A204.1 (cell line): ENCODE measurements around the gene SLC66A2.

Experiments
- FAIRE-seq: peaks from 2 replicates; lab custom pipeline; 2012; peaks lifted over from hg19 to GRCh38; lab: Jason Lieb, UNC

SLC66A2 gene

DNA sequence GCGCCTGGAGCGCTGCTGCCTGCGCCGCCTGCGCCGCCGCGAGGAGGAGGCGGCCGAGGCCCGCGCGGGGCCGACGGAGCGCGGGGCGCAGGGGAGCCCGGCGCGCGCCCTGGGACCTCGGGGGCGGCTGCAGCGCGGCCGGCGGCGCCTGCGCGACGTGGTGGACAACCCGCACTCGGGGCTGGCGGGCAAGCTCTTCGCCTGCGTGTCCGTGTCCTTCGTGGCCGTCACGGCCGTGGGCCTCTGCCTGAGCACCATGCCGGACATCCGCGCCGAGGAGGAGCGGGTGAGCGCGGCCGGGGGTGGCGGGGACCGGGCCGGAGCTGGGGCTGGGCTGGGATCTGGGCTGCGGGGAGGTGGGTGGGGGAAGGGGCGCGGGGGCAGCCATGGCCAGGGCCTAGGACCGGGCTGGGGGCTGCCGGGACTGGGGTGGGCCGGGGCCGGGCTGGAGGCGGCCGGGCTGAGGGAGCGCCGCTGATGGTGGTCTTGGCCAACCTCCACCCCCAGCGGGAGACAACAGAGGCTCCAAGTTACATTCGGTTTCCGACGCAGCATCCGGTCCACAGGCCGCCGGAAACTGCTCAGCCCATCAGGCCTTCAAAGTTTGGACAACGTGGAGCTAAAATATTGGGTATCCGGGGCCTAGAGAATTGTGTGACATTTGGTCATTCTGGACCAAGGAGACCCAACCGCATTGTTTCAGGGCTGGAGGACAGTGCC, 87.3 kb downstream of the SLC66A2 start:
- no peak for FAIRE-seq

GRCh38 chr18:79863161-79864005, 88.1 kb downstream of the SLC66A2 start:
- no peak for FAIRE-seq

DNA sequence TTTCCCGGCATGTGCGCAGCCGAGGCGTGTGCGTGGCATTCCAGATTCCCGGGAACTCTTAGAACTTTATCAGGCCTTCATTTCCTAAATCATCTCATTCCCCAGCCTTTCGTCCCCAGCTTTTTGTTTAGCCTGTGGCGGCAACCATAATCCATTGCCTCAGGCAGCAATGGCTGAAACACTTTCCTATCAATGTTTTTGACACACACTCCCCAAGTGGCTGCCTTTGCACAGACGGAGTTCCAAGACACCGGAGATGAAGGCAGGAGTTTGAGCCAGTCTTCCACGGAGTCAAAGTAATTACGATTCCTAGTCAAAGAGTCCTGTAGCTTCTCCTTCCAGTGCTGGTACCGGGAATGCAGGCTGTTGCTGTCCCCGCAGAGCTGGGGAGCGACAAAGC, 88.9 kb downstream of the SLC66A2 start:
- no peak for FAIRE-seq

GRCh38 chr18:79861687-79862086, 89.8 kb downstream of the SLC66A2 start:
- no peak for FAIRE-seq

DNA sequence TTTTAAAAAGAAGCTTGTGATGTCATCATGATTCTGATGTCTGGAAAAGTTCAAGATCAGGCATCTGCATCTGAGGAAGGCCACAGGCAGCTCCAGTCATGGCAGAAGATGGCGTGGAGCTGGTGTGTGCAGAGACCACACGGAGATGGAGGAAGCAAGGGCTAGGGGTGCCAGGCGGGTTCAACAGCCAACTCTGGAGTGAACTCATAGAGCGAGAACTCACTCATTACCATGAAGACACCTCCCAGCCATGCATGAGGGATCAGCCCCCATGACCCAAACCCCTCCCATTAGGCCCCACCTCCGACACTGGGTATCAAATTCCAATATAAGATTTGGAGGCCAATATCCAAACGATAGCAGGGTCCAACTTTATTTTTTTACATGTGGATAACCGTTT, 92.1 kb downstream of the SLC66A2 start:
- no peak for FAIRE-seq

- FAIRE-seq: no peak
These were observed 94.3 kb downstream of the SLC66A2 start for GRCh38 chr18:79857082-79857671.

- FAIRE-seq: no peak
These were observed 95.1 kb downstream of the SLC66A2 start for GRCh38 chr18:79856119-79857007.

DNA sequence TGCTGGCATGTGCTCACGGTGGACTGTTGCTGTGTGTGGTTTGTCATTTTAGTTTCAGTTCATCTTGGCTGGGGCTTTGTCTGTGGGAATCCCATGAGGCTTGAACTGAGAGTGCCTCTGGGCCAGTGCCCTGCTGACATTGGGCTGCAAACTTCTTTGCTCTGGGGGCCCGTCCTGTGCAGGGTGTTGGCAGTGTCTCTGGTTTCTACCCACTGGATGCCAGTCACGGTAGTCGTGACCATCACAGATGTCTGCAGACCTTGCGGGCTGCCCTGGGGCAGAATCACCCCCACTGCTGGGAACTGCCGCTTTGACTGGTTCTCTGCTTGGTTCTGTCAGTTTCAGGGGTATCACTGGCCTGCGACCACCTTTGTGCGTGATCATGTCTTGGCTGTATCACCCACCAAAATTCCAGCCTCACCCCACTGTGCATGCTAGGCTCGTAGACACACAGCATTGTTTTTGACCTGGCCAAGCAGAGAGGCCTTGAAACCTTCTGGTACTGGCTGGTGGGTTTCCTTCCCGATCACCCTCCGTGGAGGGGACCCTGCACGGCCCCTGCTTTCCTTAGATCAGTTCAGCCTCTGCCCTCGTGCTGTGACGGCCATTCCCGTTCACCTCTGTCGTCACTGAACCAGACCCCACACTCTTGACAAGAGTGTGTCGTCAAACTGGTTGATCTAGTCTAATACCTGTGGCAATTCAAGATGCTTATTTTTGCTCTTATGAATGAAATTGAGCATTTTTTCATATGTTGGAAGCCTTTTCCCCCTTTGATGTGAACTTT, 96.1 kb downstream of the SLC66A2 start:
- no peak for FAIRE-seq

GRCh38 chr18:79853993-79854364, 97.5 kb downstream of the SLC66A2 start:
- no peak for FAIRE-seq

DNA sequence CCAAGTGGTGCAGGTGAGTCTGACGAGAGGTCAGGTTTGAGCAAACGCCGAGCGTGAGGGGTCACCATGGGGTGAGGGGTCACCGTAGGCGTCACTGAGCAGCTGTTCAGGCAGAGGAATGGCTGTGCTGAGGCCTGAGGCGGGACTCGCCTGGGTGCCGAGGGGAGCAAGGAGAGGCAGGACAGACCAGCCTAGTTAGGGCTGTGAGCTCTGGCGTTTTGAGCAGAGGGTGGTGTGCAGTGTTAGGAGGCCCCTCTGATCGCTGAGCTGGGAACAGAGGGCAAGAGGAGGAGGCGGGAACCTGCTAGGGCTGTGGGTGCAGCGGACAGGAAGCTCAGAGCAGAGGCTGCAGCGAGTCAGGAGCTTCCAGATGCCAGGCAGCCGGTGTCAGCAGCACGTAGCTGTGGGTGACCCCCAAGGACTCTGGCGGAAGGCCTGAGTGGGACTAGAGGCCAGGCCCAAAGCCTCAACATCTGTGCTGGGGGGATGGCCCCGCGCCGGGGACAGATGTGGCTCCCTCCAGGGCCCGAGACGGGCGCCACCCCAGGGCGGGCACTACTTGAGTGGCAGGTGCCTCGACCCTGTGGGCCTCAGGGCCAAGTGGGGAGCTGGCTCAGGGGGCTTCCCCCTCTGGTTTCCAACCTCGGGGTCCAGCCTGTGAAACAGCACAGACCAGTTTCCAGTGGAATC, 98.0 kb downstream of the SLC66A2 start:
- FAIRE-seq: no peak

GRCh38 chr18:79852561-79853302, 98.7 kb downstream of the SLC66A2 start:
- no peak for FAIRE-seq
